Ishikawa (cell line): ENCODE results near the gene F2.
A peak's percentile ranks its signal among the peaks of the same experiment; 100 is the strongest.

Source experiments
- CEBPB ChIP-seq: IDR thresholded peaks from 2 replicates; pipeline ENCODE4 v1.6.1; 2012
- EGR1 ChIP-seq: IDR thresholded peaks from 2 replicates; pipeline ENCODE4 v1.6.1; 2012
- EP300 ChIP-seq: IDR thresholded peaks from 2 replicates; pipeline ENCODE4 v1.6.1; 2012; ENCODE audit warnings: borderline replicate concordance
- FOXM1 ChIP-seq: IDR thresholded peaks from 2 replicates; pipeline ENCODE4 v1.6.1; 2012; ENCODE audit warnings: low read depth, borderline replicate concordance
- MAX ChIP-seq: IDR thresholded peaks from 2 replicates; pipeline ENCODE4 v1.6.1; 2012
- RAD21 ChIP-seq: IDR thresholded peaks from 2 replicates; pipeline ENCODE4 v1.6.1; 2012; ENCODE audit warnings: low read depth
- REST ChIP-seq: IDR thresholded peaks from 2 replicates; pipeline ENCODE4 v1.6.1; 2012; ENCODE audit warnings: low read depth, mild to moderate bottlenecking
- TAF1 ChIP-seq: IDR thresholded peaks from 2 replicates; pipeline ENCODE4 v1.6.1; 2012; ENCODE audit warnings: low read depth, mild to moderate bottlenecking
- TCF12 ChIP-seq: IDR thresholded peaks from 2 replicates; pipeline ENCODE4 v1.6.1; 2012; ENCODE audit warnings: low read depth
- TEAD4 ChIP-seq: IDR thresholded peaks from 2 replicates; pipeline ENCODE4 v1.6.1; 2012
- YY1 ChIP-seq: IDR thresholded peaks from 2 replicates; pipeline ENCODE4 v1.6.1; 2012; ENCODE audit warnings: low read depth
- TF ChIP-seq, protein P1 (sequence below): IDR thresholded peaks from 2 replicates; pipeline ENCODE4 v1.6.1; 2012

- no peak for TF ChIP-seq YY1
- TF ChIP-seq MAX = no peak
- TF ChIP-seq TAF1 = no peak
- no peak for TF ChIP-seq TCF12
- TF ChIP-seq EP300 = no peak
- TF ChIP-seq, protein P1, sequence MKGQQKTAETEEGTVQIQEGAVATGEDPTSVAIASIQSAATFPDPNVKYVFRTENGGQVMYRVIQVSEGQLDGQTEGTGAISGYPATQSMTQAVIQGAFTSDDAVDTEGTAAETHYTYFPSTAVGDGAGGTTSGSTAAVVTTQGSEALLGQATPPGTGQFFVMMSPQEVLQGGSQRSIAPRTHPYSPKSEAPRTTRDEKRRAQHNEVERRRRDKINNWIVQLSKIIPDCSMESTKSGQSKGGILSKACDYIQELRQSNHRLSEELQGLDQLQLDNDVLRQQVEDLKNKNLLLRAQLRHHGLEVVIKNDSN = no peak
- TF ChIP-seq CEBPB = no peak
- no peak for TF ChIP-seq REST
- no peak for TF ChIP-seq EGR1
- TF ChIP-seq RAD21 = no peak
- TF ChIP-seq TEAD4 = peak; percentile 35; the same call in 1 of the 2 replicates
- TF ChIP-seq FOXM1 = no peak
Observed at GRCh38 chr11:46692450-46692849, 26.6 kb upstream of the F2 start.
